NCI-H2171 (cell line): ENCODE measurements around the gene SGPP1.
"Not testable (repeated sequence)": the region's sequence is repeated elsewhere in the genome, so short reads cannot be mapped to it uniquely, and the experiment has no call there.

Experiments used
- DNase-seq: peaks from one replicate; lab custom pipeline; 2025; lab: John Stamatoyannopoulos, UW

SGPP1 gene

GRCh38 chr14:63726499-63726898 is 1.4 kb downstream of the SGPP1 start:
- no peak for DNase-seq

- DNase-seq = no peak
Measured at GRCh38 chr14:63725786-63726460, 1.9 kb downstream of the SGPP1 start.

GRCh38 chr14:63717702-63718101 is 10.2 kb downstream of the SGPP1 start:
- DNase-seq = peak; percentile 29

GRCh38 chr14:63715360-63715759 is 12.5 kb downstream of the SGPP1 start:
- DNase-seq = no peak

- DNase-seq = no peak
Measured at GRCh38 chr14:63713764-63714163, 14.1 kb downstream of the SGPP1 start.

- DNase-seq = no peak
Measured at GRCh38 chr14:63713058-63713457, 14.8 kb downstream of the SGPP1 start.

GRCh38 chr14:63712123-63712522 is 15.7 kb downstream of the SGPP1 start:
- DNase-seq = no peak

GRCh38 chr14:63710497-63710896 is 17.4 kb downstream of the SGPP1 start:
- no peak for DNase-seq

GRCh38 chr14:63709589-63709988 is 18.3 kb downstream of the SGPP1 start:
- DNase-seq = no peak

- no peak for DNase-seq
Measured at GRCh38 chr14:63707216-63707615, 20.6 kb downstream of the SGPP1 start.

GRCh38 chr14:63705561-63706070 is 22.2 kb downstream of the SGPP1 start:
- DNase-seq = no peak

- not testable (repeated sequence) for DNase-seq
Measured at GRCh38 chr14:63702530-63702929, 25.3 kb downstream of the SGPP1 start.

- no peak for DNase-seq
Measured at GRCh38 chr14:63701606-63702299, 26.1 kb downstream of the SGPP1 start.

GRCh38 chr14:63692310-63693020 is 35.4 kb downstream of the SGPP1 start:
- DNase-seq = no peak

GRCh38 chr14:63689132-63689531 is 38.7 kb downstream of the SGPP1 start:
- DNase-seq = no peak

- no peak for DNase-seq
Measured at GRCh38 chr14:63686926-63687325, 40.9 kb downstream of the SGPP1 start.

GRCh38 chr14:63685401-63685800 is 42.5 kb downstream of the SGPP1 start:
- DNase-seq = no peak

- DNase-seq = no peak
Measured at GRCh38 chr14:63682727-63683593, 44.9 kb downstream of the SGPP1 start.

- DNase-seq = no peak
Measured at GRCh38 chr14:63678536-63678935, 49.3 kb downstream of the SGPP1 start.

- no peak for DNase-seq
Measured at GRCh38 chr14:63677891-63678379, 49.9 kb downstream of the SGPP1 start.

- DNase-seq = no peak
Measured at GRCh38 chr14:63676615-63677014, 51.2 kb downstream of the SGPP1 start.
